HCT116 (cell line): ENCODE data around the gene METTL22. TPM values are rescaled to one million over a fixed set of nuclear protein-coding genes. Genes with fewer than 3 reads are reported as not detected.

Experiments
- ATAC-seq: fragments of 200-7000 bp; cut with Tn5 transposase; 2 replicates; pipeline ENCODE4 v1.9.1; 2020; ENCODE audit warnings: mild to moderate bottlenecking, moderate library complexity
- BruUV-seq: library from RNA; stranded (reverse); fragments of 400-500 nt; replicated peaks from 2 replicates; lab custom pipeline; 2021; lab: Mats Ljungman, UMichigan
- CTCF ChIA-PET: fragments of 300-600 bp; sonication (Branson Sonifier 250); formaldehyde crosslinking; loops from one replicate; lab custom pipeline; 2021; ENCODE audit warnings: antibody characterized with exemption; lab: Charles Lee
- POLR2A ChIA-PET: fragments of 300-600, 350-600 bp; sonication (Branson Sonifier 250); formaldehyde crosslinking; loops from one replicate; lab custom pipeline; 2021; ENCODE audit warnings: antibody characterized with exemption; lab: Charles Lee
- RAD21 ChIA-PET, 2 experiments: fragments of 300-600 bp; sonication (Branson Sonifier 250); formaldehyde crosslinking; loops; one replicate each; lab custom pipeline; 2023; ENCODE audit warnings: low total read pairs in 2 of 2; ENCODE audit not compliant: uncharacterized antibody in 2 of 2, unreplicated experiment in 2 of 2, low non-redundant PET in 1 of 2; lab: Charles Lee
- DNase-seq: peaks from one replicate; pipeline ENCODE4 v3.0.0-alpha.2; 2010; ENCODE audit warnings: low read depth, low spot score
- H2AFZ ChIP-seq: fragments of 200-600 bp; shearing (Covaris generic), sonication (generic); 2 replicates; pipeline ENCODE4 v1.6.1; 2017; ENCODE audit warnings: low read depth, mixed run types, mixed read lengths, antibody characterized with exemption, low read length; ENCODE audit not compliant: poor library complexity, severe bottlenecking
- H3K27ac ChIP-seq: 2 replicates; pipeline ENCODE4 v1.5.1; 2012; ENCODE audit warnings: low read depth, low read length
- H3K27me3 ChIP-seq: fragments of 200-600 bp; sonication (generic); 2 replicates; pipeline ENCODE4 v1.6.1; 2016; ENCODE audit warnings: mixed run types, low read length, mixed read lengths; ENCODE audit not compliant: insufficient read depth
- H3K36me3 ChIP-seq, 2 experiments: fragments of 200-500 bp in 1 of 2; fragments of 200-600 bp in 1 of 2; sonication (Bioruptor generic) in 1 of 2; sonication (generic) in 1 of 2; 2 replicates each; pipeline versions ENCODE4 v1.5.1 to v1.6.1; 2014 to 2016; ENCODE audit warnings: low read length in 2 of 2, inconsistent platforms in 1 of 2, mixed read lengths in 1 of 2, mixed run types in 1 of 2; ENCODE audit not compliant: insufficient read depth in 2 of 2, control insufficient read depth in 1 of 2
- H3K4me1 ChIP-seq, 2 experiments: fragments of 200-600 bp in 1 of 2; sonication (generic) in 1 of 2; 2 replicates each; pipeline versions ENCODE4 v1.5.1 to v1.6.1; 2012 to 2017; ENCODE audit warnings: low read length in 2 of 2, inconsistent platforms in 1 of 2, mild to moderate bottlenecking in 1 of 2, mixed read lengths in 1 of 2, mixed run types in 1 of 2, moderate library complexity in 1 of 2; ENCODE audit not compliant: insufficient read depth in 2 of 2, control insufficient read depth in 1 of 2
- H3K4me2 ChIP-seq: fragments of 200-600 bp; sonication (generic); 2 replicates; pipeline ENCODE4 v1.6.1; 2017; ENCODE audit warnings: mixed run types, low read length, mixed read lengths
- H3K4me3 ChIP-seq, 2 experiments: fragments of 200-600 bp in 1 of 2; sonication (generic) in 1 of 2; replicated peaks in 1 of 2; 2 replicates each; pipeline ENCODE4 v1.5.1; 2011 to 2016; ENCODE audit warnings: low read length in 2 of 2, control low read depth in 1 of 2, low read depth in 1 of 2, mild to moderate bottlenecking in 1 of 2, mixed read lengths in 1 of 2, mixed run types in 1 of 2
- H3K79me2 ChIP-seq: fragments of 200-600 bp; sonication (generic); 2 replicates; pipeline ENCODE4 v1.6.1; 2017; ENCODE audit warnings: mild to moderate bottlenecking, mixed run types, low read length, moderate library complexity, mixed read lengths; ENCODE audit not compliant: insufficient read depth
- H3K9ac ChIP-seq: fragments of 200-600 bp; sonication (generic); 2 replicates; pipeline ENCODE4 v1.6.1; 2016; ENCODE audit warnings: low read length, mixed read lengths
- H3K9me2 ChIP-seq: fragments of 200-600 bp; sonication (generic), shearing (Covaris generic); 2 replicates; pipeline ENCODE4 v1.6.1; 2017; ENCODE audit warnings: mixed run types, mild to moderate bottlenecking, moderate library complexity; ENCODE audit not compliant: insufficient read depth
- H3K9me3 ChIP-seq, 2 experiments: fragments of 200-500 bp in 1 of 2; fragments of 200-600 bp in 1 of 2; sonication (Bioruptor generic) in 1 of 2; sonication (generic) in 1 of 2; 2 replicates each; pipeline ENCODE4 v1.6.1; 2014 to 2017; ENCODE audit warnings: low read length in 2 of 2, mixed read lengths in 2 of 2, inconsistent platforms in 1 of 2, low read depth in 1 of 2, mild to moderate bottlenecking in 1 of 2, mixed run types in 1 of 2, moderate library complexity in 1 of 2; ENCODE audit not compliant: control insufficient read depth in 1 of 2, insufficient read depth in 1 of 2
- H4K20me1 ChIP-seq: fragments of 200-600 bp; sonication (generic), shearing (Covaris generic); 2 replicates; pipeline ENCODE4 v1.6.1; 2017; ENCODE audit warnings: mixed run types, mild to moderate bottlenecking, moderate library complexity; ENCODE audit not compliant: insufficient read depth
- ELF1 ChIP-seq: IDR thresholded peaks from 2 replicates; pipeline ENCODE4 v1.6.1; 2012; ENCODE audit warnings: low read depth, borderline replicate concordance
- EZH2phosphoT487 ChIP-seq: fragments of 200-600 bp; IDR thresholded peaks from 2 replicates; pipeline ENCODE4 v1.6.1; 2018; ENCODE audit warnings: antibody characterized with exemption, borderline replicate concordance
- ZFX ChIP-seq: fragments of 450-650 bp; IDR thresholded peaks from 2 replicates; pipeline ENCODE4 v1.6.1; 2017
- intact Hi-C: fragments of 100-400 bp; cut with micrococcal nuclease; formaldehyde crosslinking; loops from 2 replicates; pipeline ENCODE4 v1.10.0; 2022
- total RNA-seq: library from RNA; stranded (reverse); gene quantifications from one replicate; pipeline ENCODE4 v1.2.1, GENCODE V29; 2021; ENCODE audit not compliant: unreplicated experiment
- TF ChIP-seq, protein P1 (sequence below): IDR thresholded peaks from 2 replicates; pipeline ENCODE4 v1.6.1; 2012; ENCODE audit warnings: low read depth
- TF ChIP-seq, protein P2 (sequence below): IDR thresholded peaks from 2 replicates; pipeline ENCODE4 v1.6.1; 2012
- TF ChIP-seq, protein P3 (sequence below): IDR thresholded peaks from 2 replicates; pipeline ENCODE4 v1.6.1; 2012

The METTL22 gene
- total RNA-seq, 1 experiment from 2014 or later: 33.3 TPM

DNA sequence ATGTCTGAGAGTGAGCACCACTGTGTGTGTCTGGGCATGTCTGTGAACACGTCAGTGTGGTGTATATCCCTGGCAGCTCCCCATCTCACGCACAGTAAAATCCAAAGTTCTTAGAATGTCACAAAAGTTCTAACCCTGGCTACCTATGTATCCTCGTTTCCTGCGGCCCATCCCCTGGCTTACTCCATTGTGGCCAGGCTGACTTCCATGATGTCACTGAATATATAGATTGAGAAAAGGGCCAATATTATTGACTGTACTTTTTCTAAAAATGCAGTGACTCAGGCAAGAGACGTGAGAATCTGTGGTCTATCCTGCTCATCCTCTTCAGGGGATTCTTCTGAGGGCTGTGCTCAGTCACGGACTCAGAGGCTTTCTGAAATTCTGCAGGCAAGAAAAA, 963 bp upstream of the METTL22 start:
- Histone ChIP-seq H3K4me3 (no peak overlapping the region), H3K27ac (no peak overlapping the region), H3K4me1 (peaks cover 7 to 17% of the 10 kb centered on the region in 2 experiments; a peak in 3 of 4 replicates), H3K9me3 (no peaks in the 10 kb centered on the region), H2AFZ (no peak overlapping the region), H3K4me2 (no peak overlapping the region), H4K20me1 (no peaks in the 10 kb centered on the region), H3K79me2 (peaks cover 38% of the 10 kb centered on the region), H3K27me3 (no peaks in the 10 kb centered on the region), H3K36me3 (peaks cover 2 to 4% of the 10 kb centered on the region in 2 experiments; a peak in 2 of 4 replicates), H3K9ac (no peak overlapping the region), H3K9me2 (no peaks in the 10 kb centered on the region)
- intact Hi-C loops: no loop called here
- TF ChIP-seq ELF1 (no peak), ZFX (no peak)
- TF ChIP-seq, protein P1, sequence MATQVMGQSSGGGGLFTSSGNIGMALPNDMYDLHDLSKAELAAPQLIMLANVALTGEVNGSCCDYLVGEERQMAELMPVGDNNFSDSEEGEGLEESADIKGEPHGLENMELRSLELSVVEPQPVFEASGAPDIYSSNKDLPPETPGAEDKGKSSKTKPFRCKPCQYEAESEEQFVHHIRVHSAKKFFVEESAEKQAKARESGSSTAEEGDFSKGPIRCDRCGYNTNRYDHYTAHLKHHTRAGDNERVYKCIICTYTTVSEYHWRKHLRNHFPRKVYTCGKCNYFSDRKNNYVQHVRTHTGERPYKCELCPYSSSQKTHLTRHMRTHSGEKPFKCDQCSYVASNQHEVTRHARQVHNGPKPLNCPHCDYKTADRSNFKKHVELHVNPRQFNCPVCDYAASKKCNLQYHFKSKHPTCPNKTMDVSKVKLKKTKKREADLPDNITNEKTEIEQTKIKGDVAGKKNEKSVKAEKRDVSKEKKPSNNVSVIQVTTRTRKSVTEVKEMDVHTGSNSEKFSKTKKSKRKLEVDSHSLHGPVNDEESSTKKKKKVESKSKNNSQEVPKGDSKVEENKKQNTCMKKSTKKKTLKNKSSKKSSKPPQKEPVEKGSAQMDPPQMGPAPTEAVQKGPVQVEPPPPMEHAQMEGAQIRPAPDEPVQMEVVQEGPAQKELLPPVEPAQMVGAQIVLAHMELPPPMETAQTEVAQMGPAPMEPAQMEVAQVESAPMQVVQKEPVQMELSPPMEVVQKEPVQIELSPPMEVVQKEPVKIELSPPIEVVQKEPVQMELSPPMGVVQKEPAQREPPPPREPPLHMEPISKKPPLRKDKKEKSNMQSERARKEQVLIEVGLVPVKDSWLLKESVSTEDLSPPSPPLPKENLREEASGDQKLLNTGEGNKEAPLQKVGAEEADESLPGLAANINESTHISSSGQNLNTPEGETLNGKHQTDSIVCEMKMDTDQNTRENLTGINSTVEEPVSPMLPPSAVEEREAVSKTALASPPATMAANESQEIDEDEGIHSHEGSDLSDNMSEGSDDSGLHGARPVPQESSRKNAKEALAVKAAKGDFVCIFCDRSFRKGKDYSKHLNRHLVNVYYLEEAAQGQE: no peak
- TF ChIP-seq, protein P2, sequence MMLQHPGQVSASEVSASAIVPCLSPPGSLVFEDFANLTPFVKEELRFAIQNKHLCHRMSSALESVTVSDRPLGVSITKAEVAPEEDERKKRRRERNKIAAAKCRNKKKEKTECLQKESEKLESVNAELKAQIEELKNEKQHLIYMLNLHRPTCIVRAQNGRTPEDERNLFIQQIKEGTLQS: no peak
- TF ChIP-seq, protein P3, sequence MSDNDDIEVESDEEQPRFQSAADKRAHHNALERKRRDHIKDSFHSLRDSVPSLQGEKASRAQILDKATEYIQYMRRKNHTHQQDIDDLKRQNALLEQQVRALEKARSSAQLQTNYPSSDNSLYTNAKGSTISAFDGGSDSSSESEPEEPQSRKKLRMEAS: no peak
- no peak for ATAC-seq
- ChIA-PET RAD21 (no interaction called here), POLR2A (no interaction called here), CTCF (no interaction called here)
- BruUV-seq: no TSS peak
- DNase-seq: no peak

DNA sequence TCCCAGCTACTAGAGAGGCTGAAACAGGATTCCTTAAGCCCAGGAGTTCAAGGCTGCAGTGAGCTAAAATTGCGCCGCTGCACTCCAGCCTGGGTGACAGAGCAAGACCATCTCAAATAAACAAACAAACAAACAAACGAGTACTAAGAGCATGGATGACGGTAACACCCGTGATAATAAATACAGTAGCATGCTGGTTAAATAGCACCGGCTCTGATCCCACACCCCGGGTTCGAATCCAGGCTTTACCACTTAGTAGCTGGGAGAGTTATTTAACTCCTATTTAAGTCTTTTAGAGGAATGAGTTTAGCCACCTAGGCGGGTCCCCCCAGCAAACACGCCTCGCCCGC, 301 bp upstream of the METTL22 start:
- Histone ChIP-seq H2AFZ (peak overlapping the region; percentile 83), H3K27me3 (no peaks in the 10 kb centered on the region), H4K20me1 (no peaks in the 10 kb centered on the region), H3K4me2 (peak overlapping the region; percentile 70), H3K27ac (peak overlapping the region; percentile 65), H3K36me3 (peaks cover 6 to 8% of the 10 kb centered on the region in 2 experiments; a peak in 3 of 4 replicates), H3K9ac (peak overlapping the region; percentile 83), H3K4me3 (peak overlapping the region; percentile 79 to 100), H3K4me1 (peaks cover 7 to 17% of the 10 kb centered on the region in 2 experiments; a peak in 3 of 4 replicates), H3K9me3 (no peaks in the 10 kb centered on the region), H3K9me2 (no peaks in the 10 kb centered on the region), H3K79me2 (peaks cover 44% of the 10 kb centered on the region)
- peak; percentile 57 for ATAC-seq
- no peak for TF ChIP-seq EZH2phosphoT487
- CTCF ChIA-PET: no interaction called here
- POLR2A ChIA-PET: no interaction called here
- RAD21 ChIA-PET: no interaction called here
- intact Hi-C loops: no loop called here
- TSS peak; percentile 60 for BruUV-seq
- no peak for DNase-seq
